Measurements from ENCODE around the gene SLC25A1.

DNA sequence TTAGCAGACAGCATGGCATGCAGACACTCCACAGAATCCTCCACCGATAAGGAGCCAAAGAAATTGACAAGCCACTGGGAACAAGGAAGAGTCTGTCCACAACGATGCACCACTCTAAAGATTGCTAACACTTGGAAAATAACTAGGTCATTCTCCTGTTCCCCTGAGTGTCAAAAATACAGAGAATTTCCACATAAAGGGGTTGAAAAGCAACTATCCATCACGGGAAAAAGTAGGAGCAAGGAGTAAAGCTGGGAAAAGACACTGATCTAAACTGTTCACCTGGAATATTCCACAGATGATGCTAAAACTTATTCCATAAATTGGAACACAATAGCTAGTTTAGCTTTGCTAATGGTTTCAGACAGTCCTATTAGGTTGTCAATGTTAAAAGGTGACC, 47.0 kb upstream of the SLC25A1 start:
- TF ChIP-seq, protein P1, sequence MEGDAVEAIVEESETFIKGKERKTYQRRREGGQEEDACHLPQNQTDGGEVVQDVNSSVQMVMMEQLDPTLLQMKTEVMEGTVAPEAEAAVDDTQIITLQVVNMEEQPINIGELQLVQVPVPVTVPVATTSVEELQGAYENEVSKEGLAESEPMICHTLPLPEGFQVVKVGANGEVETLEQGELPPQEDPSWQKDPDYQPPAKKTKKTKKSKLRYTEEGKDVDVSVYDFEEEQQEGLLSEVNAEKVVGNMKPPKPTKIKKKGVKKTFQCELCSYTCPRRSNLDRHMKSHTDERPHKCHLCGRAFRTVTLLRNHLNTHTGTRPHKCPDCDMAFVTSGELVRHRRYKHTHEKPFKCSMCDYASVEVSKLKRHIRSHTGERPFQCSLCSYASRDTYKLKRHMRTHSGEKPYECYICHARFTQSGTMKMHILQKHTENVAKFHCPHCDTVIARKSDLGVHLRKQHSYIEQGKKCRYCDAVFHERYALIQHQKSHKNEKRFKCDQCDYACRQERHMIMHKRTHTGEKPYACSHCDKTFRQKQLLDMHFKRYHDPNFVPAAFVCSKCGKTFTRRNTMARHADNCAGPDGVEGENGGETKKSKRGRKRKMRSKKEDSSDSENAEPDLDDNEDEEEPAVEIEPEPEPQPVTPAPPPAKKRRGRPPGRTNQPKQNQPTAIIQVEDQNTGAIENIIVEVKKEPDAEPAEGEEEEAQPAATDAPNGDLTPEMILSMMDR (IDR thresholded peaks at IDR 0.05; ENCODE audit: control extremely low read depth in 1 of 3, insufficient read depth in 1 of 3, low read depth in 1 of 3, low read length in 3 of 3), result no peak
- no peak for TF ChIP-seq TBP (IDR thresholded peaks at IDR 0.05; ENCODE audit: low read depth, low read length)
- TF ChIP-seq RFX5 (IDR thresholded peaks at IDR 0.05; ENCODE audit: borderline replicate concordance, low read depth, low read length), result no peak
- no peak for TF ChIP-seq RAD21 (IDR thresholded peaks at IDR 0.05 in 1 of 2, conservative IDR thresholded peaks at IDR 0.05 in 1 of 2; ENCODE audit: low read depth in 2 of 2, low read length in 2 of 2)
- no peak for TF ChIP-seq EP300 (IDR thresholded peaks at IDR 0.05; ENCODE audit: borderline replicate concordance in 1 of 2, low read depth in 2 of 2, low read length in 2 of 2)
- TF ChIP-seq JUN (IDR thresholded peaks at IDR 0.05; ENCODE audit: low read depth, low read length), result no peak
- TF ChIP-seq, protein P2, sequence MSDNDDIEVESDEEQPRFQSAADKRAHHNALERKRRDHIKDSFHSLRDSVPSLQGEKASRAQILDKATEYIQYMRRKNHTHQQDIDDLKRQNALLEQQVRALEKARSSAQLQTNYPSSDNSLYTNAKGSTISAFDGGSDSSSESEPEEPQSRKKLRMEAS (IDR thresholded peaks at IDR 0.05), result no peak
- TF ChIP-seq SRF (IDR thresholded peaks at IDR 0.05; ENCODE audit: low read depth, low read length), result no peak
- TF ChIP-seq POLR2AphosphoS5 (IDR thresholded peaks at IDR 0.05; ENCODE audit: low read depth, low read length), result no peak
- no peak for TF ChIP-seq GABPA (IDR thresholded peaks at IDR 0.05; ENCODE audit: borderline replicate concordance, insufficient read depth, low read length)
- TF ChIP-seq HDAC6 (IDR thresholded peaks at IDR 0.05; ENCODE audit: low read depth, low read length), result no peak
- no peak for TF ChIP-seq SP4 (IDR thresholded peaks at IDR 0.05; ENCODE audit: low read length)
- TF ChIP-seq EZH2 (IDR thresholded peaks at IDR 0.05; ENCODE audit: low read depth, low read length, severe bottlenecking), result no peak
- no peak for TF ChIP-seq CREB1 (IDR thresholded peaks at IDR 0.05)

Measured in H1 (cell line).